HG03108 (cell line): ENCODE results near the gene BEND6.

ENCODE experiments used
- ATAC-seq: cut with Tn5 transposase; IDR thresholded peaks from one replicate; pipeline ENCODE4 v1.9.1; 2021; ENCODE audit warnings: moderate library complexity; ENCODE audit not compliant: unreplicated experiment

Gene BEND6

GRCh38 chr6:56954403-56955170, at the start of gene BEND6:
Gene BEND6 (plus strand): TSS chr6:56955107. CDS start chr6:56981811, 26,704 bp downstream.
- ATAC-seq: peak; percentile 35

GRCh38 chr6:56905378-56905777, 49.5 kb upstream of the BEND6 start:
- no peak for ATAC-seq

- no peak for ATAC-seq
Measured at GRCh38 chr6:56906752-56907151, 48.2 kb upstream of the BEND6 start.

- no peak for ATAC-seq
Measured at GRCh38 chr6:56909115-56909907, 45.6 kb upstream of the BEND6 start.

GRCh38 chr6:56911847-56912246, 43.1 kb upstream of the BEND6 start:
- ATAC-seq: no peak

- ATAC-seq: no peak
Measured at GRCh38 chr6:56913285-56914074, 41.4 kb upstream of the BEND6 start.

- no peak for ATAC-seq
Measured at GRCh38 chr6:56914798-56915658, 39.9 kb upstream of the BEND6 start.

GRCh38 chr6:56915832-56916231, 39.1 kb upstream of the BEND6 start:
- ATAC-seq: no peak

GRCh38 chr6:56916849-56917551, 37.9 kb upstream of the BEND6 start:
- no peak for ATAC-seq

- ATAC-seq: no peak
Measured at GRCh38 chr6:56922645-56923044, 32.3 kb upstream of the BEND6 start.

- ATAC-seq: no peak
Measured at GRCh38 chr6:56923565-56923964, 31.3 kb upstream of the BEND6 start.

GRCh38 chr6:56927538-56928453, 27.1 kb upstream of the BEND6 start:
- ATAC-seq: no peak

GRCh38 chr6:56930846-56931245, 24.1 kb upstream of the BEND6 start:
- no peak for ATAC-seq

GRCh38 chr6:56932910-56933477, 21.9 kb upstream of the BEND6 start:
- ATAC-seq: no peak

- ATAC-seq: no peak
Measured at GRCh38 chr6:56933650-56934049, 21.3 kb upstream of the BEND6 start.

- no peak for ATAC-seq
Measured at GRCh38 chr6:56934876-56935275, 20.0 kb upstream of the BEND6 start.

- no peak for ATAC-seq
Measured at GRCh38 chr6:56936466-56936865, 18.4 kb upstream of the BEND6 start.

GRCh38 chr6:56938649-56939191, 16.2 kb upstream of the BEND6 start:
- ATAC-seq: no peak
